MM.1S (cell line): ENCODE measurements around the gene RAPGEF4.

ENCODE experiments used
- CTCF ChIP-seq: fragments of 300-600 bp; sonication (generic); IDR thresholded peaks from 2 replicates; pipeline ENCODE4 v1.5.1; 2016; ENCODE audit warnings: antibody characterized with exemption, low read length, mixed read lengths
- EZH2 ChIP-seq: fragments of 300-600 bp; sonication (generic); optimal IDR thresholded peaks from 2 replicates; pipeline ENCODE3; 2017; ENCODE audit warnings: low read depth, mild to moderate bottlenecking, antibody characterized with exemption, low read length, mixed read lengths
- EZH2phosphoT487 ChIP-seq: fragments of 300-600 bp; sonication (generic); IDR thresholded peaks from 2 replicates; pipeline ENCODE4 v1.6.1; 2018; ENCODE audit warnings: antibody characterized with exemption, low read length

GRCh38 chr2:172953970-172954852, 218.6 kb downstream of the RAPGEF4 start:
- TF ChIP-seq CTCF, result no peak
- TF ChIP-seq EZH2phosphoT487, result no peak
- TF ChIP-seq EZH2, result no peak
